ENCODE measurements around the gene TMEM186. TPM values are rescaled to one million over a fixed set of nuclear protein-coding genes. Genes with fewer than 3 reads are reported as not detected.

The TMEM186 gene
- polyA plus RNA-seq, 1 of the 3 experiments (the other 2 are of a cell fraction) = 13.2 TPM

GRCh38 chr16:8795818-8796217, 1.6 kb downstream of the TMEM186 start:
- Histone ChIP-seq H3K9me3 (no peaks in the 10 kb centered on the region), H3K27ac (ENCODE audit: low read depth in 2 of 2, low read length in 1 of 2) (no peak overlapping the region), H3K36me3 (replicated peaks in 1 of 2; ENCODE audit: control insufficient read depth in 1 of 2, insufficient read depth in 2 of 2, low read length in 1 of 2) (peaks cover 11 to 12% of the 10 kb centered on the region in 2 experiments), H2AFZ (ENCODE audit: low read depth) (no peak overlapping the region), H3K4me3 (ENCODE audit: low read depth in 2 of 2, low read length in 1 of 2) (peak overlapping the region in 1 of 2 experiments; percentile 86; a peak in 2 of 4 replicates), H3K9me2 (no peaks in the 10 kb centered on the region), H3K4me1 (ENCODE audit: control insufficient read depth in 1 of 2, insufficient read depth in 2 of 2, low read depth in 1 of 2, low read length in 1 of 2) (peaks cover 0 to 27% of the 10 kb centered on the region in 2 experiments), H3F3A (replicated peaks; ENCODE audit: insufficient read depth) (no peaks in the 10 kb centered on the region), H3K4me2 (peak overlapping the region; percentile 79), H4K20me1 (ENCODE audit: insufficient read depth) (peaks cover 19% of the 10 kb centered on the region), H3K9ac (no peak overlapping the region), H3K79me2 (ENCODE audit: insufficient read depth) (peaks cover 58% of the 10 kb centered on the region), H3K27me3 (ENCODE audit: insufficient read depth) (no peaks in the 10 kb centered on the region)
- CTCF ChIA-PET = interaction anchor here (0.6 to 2.6 kb wide), 6 partner anchors 73 to 228 kb away, joined by 3 to 9 read pairs (median 4); partner anchors contain the start of gene CARHSP1
- no peak for TF ChIP-seq RCOR1 (IDR thresholded peaks at IDR 0.05; ENCODE audit: low read length)
- no peak for TF ChIP-seq USF1 (IDR thresholded peaks at IDR 0.05; ENCODE audit: borderline replicate concordance, low read depth)
- TF ChIP-seq USF2 (IDR thresholded peaks at IDR 0.05; ENCODE audit: borderline replicate concordance, low read depth, low read length) = no peak
- no peak for TF ChIP-seq FOXM1 (IDR thresholded peaks at IDR 0.05; ENCODE audit: low read depth)
- no peak for TF ChIP-seq EP300 (IDR thresholded peaks at IDR 0.05; ENCODE audit: borderline replicate concordance in 1 of 2, low read depth in 1 of 2, low read length in 1 of 2)
- TF ChIP-seq SIN3A (IDR thresholded peaks at IDR 0.05; ENCODE audit: borderline replicate concordance, low read depth, low read length) = no peak
- no peak for TF ChIP-seq MAX (IDR thresholded peaks at IDR 0.05; ENCODE audit: low read depth)
- no peak for TF ChIP-seq GABPA (IDR thresholded peaks at IDR 0.05; ENCODE audit: low read depth)
- TF ChIP-seq NRF1 (IDR thresholded peaks at IDR 0.05; ENCODE audit: low read depth, low read length) = no peak
- no peak for TF ChIP-seq ZBTB33 (IDR thresholded peaks at IDR 0.05; ENCODE audit: borderline replicate concordance, low read depth)
- TF ChIP-seq RAD21 (IDR thresholded peaks at IDR 0.05; ENCODE audit: low read length) = no peak
- no peak for TF ChIP-seq MXI1 (IDR thresholded peaks at IDR 0.05; ENCODE audit: low read depth, low read length)
- POLR2A ChIA-PET = no interaction called here
- 92% methylated on average over 8 of the region's 10 CpGs for WGBS (ENCODE audit: low lambda C conversion rate)
- no peak for DNase-seq

GRCh38 chr16:8795091-8795490, 2.3 kb downstream of the TMEM186 start:
- H3K9me2 ChIP-seq = no peaks in the 10 kb centered on the region
- 88% methylated on average over 6 of the region's 8 CpGs for WGBS (ENCODE audit: low lambda C conversion rate)
- ChIA-PET POLR2A (no interaction called here), CTCF (no interaction called here)
- no peaks in the 10 kb centered on the region for H3F3A ChIP-seq (replicated peaks; ENCODE audit: insufficient read depth)
- H4K20me1 ChIP-seq (ENCODE audit: insufficient read depth) = peaks cover 12% of the 10 kb centered on the region
- no peak for DNase-seq
- no peak overlapping the region for H3K4me3 ChIP-seq (ENCODE audit: low read depth in 2 of 2, low read length in 1 of 2)
- no peak overlapping the region for H2AFZ ChIP-seq (ENCODE audit: low read depth)
- peaks cover 0 to 26% of the 10 kb centered on the region in 2 experiments; a peak in 2 of 4 replicates for H3K4me1 ChIP-seq (ENCODE audit: control insufficient read depth in 1 of 2, insufficient read depth in 2 of 2, low read depth in 1 of 2, low read length in 1 of 2)
- no peak overlapping the region for H3K9ac ChIP-seq
- no peak for TF ChIP-seq TEAD4 (IDR thresholded peaks at IDR 0.05; ENCODE audit: borderline replicate concordance, insufficient read depth)
- TF ChIP-seq RXRA (IDR thresholded peaks at IDR 0.05; ENCODE audit: borderline replicate concordance, low read depth) = no peak
- TF ChIP-seq SIN3A (IDR thresholded peaks at IDR 0.05; ENCODE audit: borderline replicate concordance, low read depth, low read length) = no peak
- H3K36me3 ChIP-seq (replicated peaks in 1 of 2; ENCODE audit: control insufficient read depth in 1 of 2, insufficient read depth in 2 of 2, low read length in 1 of 2) = peaks cover 6 to 11% of the 10 kb centered on the region in 2 experiments
- H3K27me3 ChIP-seq (ENCODE audit: insufficient read depth) = no peaks in the 10 kb centered on the region
- no peak overlapping the region for H3K27ac ChIP-seq (ENCODE audit: low read depth in 2 of 2, low read length in 1 of 2)
- H3K9me3 ChIP-seq = no peaks in the 10 kb centered on the region
- H3K4me2 ChIP-seq = no peak overlapping the region
- peaks cover 51% of the 10 kb centered on the region for H3K79me2 ChIP-seq (ENCODE audit: insufficient read depth)
